KMS-11 (cell line): Measurements from ENCODE around the gene RGS8.

ENCODE experiments used
- H2AFZ ChIP-seq: fragments of 200-600 bp; sonication (generic); 2 replicates; pipeline ENCODE4 v1.6.1; 2016; ENCODE audit warnings: antibody characterized with exemption, mixed run types, low read depth
- H3K27ac ChIP-seq: fragments of 200-600 bp; sonication (generic); 2 replicates; pipeline ENCODE4 v1.6.1; 2016; ENCODE audit warnings: mild to moderate bottlenecking, mixed run types
- H3K27me3 ChIP-seq: fragments of 200-600 bp; sonication (generic); 2 replicates; pipeline ENCODE4 v1.6.1; 2017; ENCODE audit warnings: mild to moderate bottlenecking, low read depth, mixed run types, moderate library complexity; ENCODE audit not compliant: insufficient read depth
- H3K36me3 ChIP-seq: fragments of 200-600 bp; sonication (generic); 2 replicates; pipeline ENCODE4 v1.6.1; 2017; ENCODE audit warnings: mild to moderate bottlenecking, mixed run types; ENCODE audit not compliant: insufficient read depth
- H3K4me1 ChIP-seq: fragments of 200-600 bp; sonication (generic); 2 replicates; pipeline ENCODE4 v1.6.1; 2016; ENCODE audit warnings: mild to moderate bottlenecking, low read depth, mixed run types; ENCODE audit not compliant: poor library complexity, severe bottlenecking
- H3K4me2 ChIP-seq: fragments of 200-600 bp; sonication (generic); 2 replicates; pipeline ENCODE4 v1.7.0; 2016; ENCODE audit warnings: mild to moderate bottlenecking, mixed run types
- H3K4me3 ChIP-seq: fragments of 200-600 bp; sonication (generic); IDR thresholded peaks from 2 replicates; pipeline ENCODE4 v1.6.1; 2017; ENCODE audit warnings: low read depth, low read length, mixed read lengths; ENCODE audit not compliant: insufficient read depth
- H3K79me2 ChIP-seq: fragments of 200-600 bp; sonication (generic); 2 replicates; pipeline ENCODE4 v1.6.1; 2016; ENCODE audit warnings: low read depth, mixed run types; ENCODE audit not compliant: insufficient read depth
- H3K9ac ChIP-seq: fragments of 200-600 bp; sonication (generic); 2 replicates; pipeline ENCODE4 v1.6.1; 2016; ENCODE audit warnings: mild to moderate bottlenecking, mixed run types
- H4K20me1 ChIP-seq: fragments of 200-600 bp; sonication (generic); 2 replicates; pipeline ENCODE4 v1.6.1; 2016; ENCODE audit warnings: mild to moderate bottlenecking, mixed run types; ENCODE audit not compliant: insufficient read depth
- CTCF ChIP-seq: fragments of 200-600 bp; sonication (generic); conservative IDR thresholded peaks from 2 replicates; pipeline ENCODE4 v1.6.1; 2017; ENCODE audit warnings: low read depth, mild to moderate bottlenecking, antibody characterized with exemption, low read length, moderate library complexity, mixed read lengths

Gene RGS8

GRCh38 chr1:182662121-182662890, 22.1 kb downstream of the RGS8 start:
- Histone ChIP-seq H3K79me2 (no peaks in the 10 kb centered on the region), H2AFZ (no peak overlapping the region), H3K4me3 (no peak overlapping the region), H3K27me3 (no peaks in the 10 kb centered on the region), H3K4me2 (no peak overlapping the region), H4K20me1 (no peaks in the 10 kb centered on the region), H3K4me1 (no peaks in the 10 kb centered on the region), H3K9ac (no peak overlapping the region), H3K36me3 (no peaks in the 10 kb centered on the region), H3K27ac (no peak overlapping the region)
- TF ChIP-seq CTCF, result no peak

- Histone ChIP-seq H3K4me3 (no peak overlapping the region), H3K4me2 (no peak overlapping the region), H2AFZ (no peak overlapping the region), H3K27me3 (no peaks in the 10 kb centered on the region), H3K4me1 (no peaks in the 10 kb centered on the region), H3K79me2 (no peaks in the 10 kb centered on the region), H3K27ac (no peak overlapping the region), H4K20me1 (no peaks in the 10 kb centered on the region), H3K9ac (no peak overlapping the region), H3K36me3 (no peaks in the 10 kb centered on the region)
- no peak for TF ChIP-seq CTCF
These were observed 26.3 kb downstream of the RGS8 start for GRCh38 chr1:182658055-182658454.

- no peak overlapping the region for H3K9ac ChIP-seq
- no peaks in the 10 kb centered on the region for H4K20me1 ChIP-seq
- TF ChIP-seq CTCF, result no peak
- no peaks in the 10 kb centered on the region for H3K27me3 ChIP-seq
- no peak overlapping the region for H3K4me2 ChIP-seq
- no peak overlapping the region for H3K4me3 ChIP-seq
- H3K79me2 ChIP-seq, result no peaks in the 10 kb centered on the region
- no peak overlapping the region for H2AFZ ChIP-seq
- H3K4me1 ChIP-seq, result no peaks in the 10 kb centered on the region
- H3K36me3 ChIP-seq, result no peaks in the 10 kb centered on the region
- H3K27ac ChIP-seq, result no peak overlapping the region
These were observed 27.5 kb downstream of the RGS8 start for GRCh38 chr1:182656842-182657397.

- Histone ChIP-seq H3K9ac (no peak overlapping the region), H3K79me2 (no peaks in the 10 kb centered on the region), H3K27ac (no peak overlapping the region)
These were observed 30.4 kb downstream of the RGS8 start for GRCh38 chr1:182653986-182654385.

More at GRCh38 chr1:182653986-182654385, 30.4 kb downstream of the RGS8 start:
- H3K4me2 ChIP-seq, result no peak overlapping the region
- H4K20me1 ChIP-seq, result no peaks in the 10 kb centered on the region
- TF ChIP-seq CTCF, result no peak
- H3K36me3 ChIP-seq, result no peaks in the 10 kb centered on the region
- no peaks in the 10 kb centered on the region for H3K4me1 ChIP-seq
- H3K27me3 ChIP-seq, result no peaks in the 10 kb centered on the region
- H2AFZ ChIP-seq, result no peak overlapping the region
- no peak overlapping the region for H3K4me3 ChIP-seq
